Measurements from ENCODE around the gene SCAPER. TPM values are rescaled to one million over a fixed set of nuclear protein-coding genes. Genes with fewer than 3 reads are reported as not detected.

Gene SCAPER
- total RNA-seq, 1 experiment from 2014 or later, result 15.3 TPM

DNA sequence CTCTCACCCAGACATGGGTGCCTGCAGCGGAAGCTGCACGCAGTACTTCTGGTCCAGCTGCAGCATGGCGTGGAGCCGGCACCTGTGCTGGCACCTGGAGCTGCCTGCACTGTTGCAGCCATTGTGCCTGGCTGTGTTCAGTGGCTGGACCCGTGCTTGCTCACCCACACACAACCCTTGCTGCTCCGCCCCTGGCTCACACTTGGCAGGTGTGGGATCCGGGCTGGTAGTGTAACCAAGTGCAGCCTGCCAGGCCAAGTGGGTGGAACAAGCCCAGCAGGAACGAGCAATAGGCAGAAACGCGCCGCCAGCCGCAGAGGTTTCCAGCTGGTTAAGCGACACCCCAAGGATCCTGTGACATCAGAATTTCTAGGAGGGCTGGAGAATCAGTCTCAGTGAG is 11.2 kb upstream of the SCAPER start:
- ChIA-PET POLR2A (no interaction called here), CTCF (no interaction called here)
- ATAC-seq (no peak), DNase-seq (ENCODE audit: low read depth, low spot score) (no peak)
- no TSS peak for BruUV-seq (replicated peaks)
- TF ChIP-seq, protein P1, sequence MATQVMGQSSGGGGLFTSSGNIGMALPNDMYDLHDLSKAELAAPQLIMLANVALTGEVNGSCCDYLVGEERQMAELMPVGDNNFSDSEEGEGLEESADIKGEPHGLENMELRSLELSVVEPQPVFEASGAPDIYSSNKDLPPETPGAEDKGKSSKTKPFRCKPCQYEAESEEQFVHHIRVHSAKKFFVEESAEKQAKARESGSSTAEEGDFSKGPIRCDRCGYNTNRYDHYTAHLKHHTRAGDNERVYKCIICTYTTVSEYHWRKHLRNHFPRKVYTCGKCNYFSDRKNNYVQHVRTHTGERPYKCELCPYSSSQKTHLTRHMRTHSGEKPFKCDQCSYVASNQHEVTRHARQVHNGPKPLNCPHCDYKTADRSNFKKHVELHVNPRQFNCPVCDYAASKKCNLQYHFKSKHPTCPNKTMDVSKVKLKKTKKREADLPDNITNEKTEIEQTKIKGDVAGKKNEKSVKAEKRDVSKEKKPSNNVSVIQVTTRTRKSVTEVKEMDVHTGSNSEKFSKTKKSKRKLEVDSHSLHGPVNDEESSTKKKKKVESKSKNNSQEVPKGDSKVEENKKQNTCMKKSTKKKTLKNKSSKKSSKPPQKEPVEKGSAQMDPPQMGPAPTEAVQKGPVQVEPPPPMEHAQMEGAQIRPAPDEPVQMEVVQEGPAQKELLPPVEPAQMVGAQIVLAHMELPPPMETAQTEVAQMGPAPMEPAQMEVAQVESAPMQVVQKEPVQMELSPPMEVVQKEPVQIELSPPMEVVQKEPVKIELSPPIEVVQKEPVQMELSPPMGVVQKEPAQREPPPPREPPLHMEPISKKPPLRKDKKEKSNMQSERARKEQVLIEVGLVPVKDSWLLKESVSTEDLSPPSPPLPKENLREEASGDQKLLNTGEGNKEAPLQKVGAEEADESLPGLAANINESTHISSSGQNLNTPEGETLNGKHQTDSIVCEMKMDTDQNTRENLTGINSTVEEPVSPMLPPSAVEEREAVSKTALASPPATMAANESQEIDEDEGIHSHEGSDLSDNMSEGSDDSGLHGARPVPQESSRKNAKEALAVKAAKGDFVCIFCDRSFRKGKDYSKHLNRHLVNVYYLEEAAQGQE (IDR thresholded peaks at IDR 0.05; ENCODE audit: insufficient read depth in 1 of 2, low read depth in 2 of 2, low read length in 1 of 2), result no peak
- TF ChIP-seq, protein P2, sequence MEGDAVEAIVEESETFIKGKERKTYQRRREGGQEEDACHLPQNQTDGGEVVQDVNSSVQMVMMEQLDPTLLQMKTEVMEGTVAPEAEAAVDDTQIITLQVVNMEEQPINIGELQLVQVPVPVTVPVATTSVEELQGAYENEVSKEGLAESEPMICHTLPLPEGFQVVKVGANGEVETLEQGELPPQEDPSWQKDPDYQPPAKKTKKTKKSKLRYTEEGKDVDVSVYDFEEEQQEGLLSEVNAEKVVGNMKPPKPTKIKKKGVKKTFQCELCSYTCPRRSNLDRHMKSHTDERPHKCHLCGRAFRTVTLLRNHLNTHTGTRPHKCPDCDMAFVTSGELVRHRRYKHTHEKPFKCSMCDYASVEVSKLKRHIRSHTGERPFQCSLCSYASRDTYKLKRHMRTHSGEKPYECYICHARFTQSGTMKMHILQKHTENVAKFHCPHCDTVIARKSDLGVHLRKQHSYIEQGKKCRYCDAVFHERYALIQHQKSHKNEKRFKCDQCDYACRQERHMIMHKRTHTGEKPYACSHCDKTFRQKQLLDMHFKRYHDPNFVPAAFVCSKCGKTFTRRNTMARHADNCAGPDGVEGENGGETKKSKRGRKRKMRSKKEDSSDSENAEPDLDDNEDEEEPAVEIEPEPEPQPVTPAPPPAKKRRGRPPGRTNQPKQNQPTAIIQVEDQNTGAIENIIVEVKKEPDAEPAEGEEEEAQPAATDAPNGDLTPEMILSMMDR (IDR thresholded peaks at IDR 0.05), result no peak
- Histone ChIP-seq H3K4me1 (ENCODE audit: control insufficient read depth, insufficient read depth, low read length) (no peaks in the 10 kb centered on the region), H3K27me3 (ENCODE audit: control insufficient read depth, insufficient read depth, low read length) (peaks cover 10% of the 10 kb centered on the region), H3K27ac (ENCODE audit: low read length) (no peak overlapping the region), H3K4me3 (ENCODE audit: low read depth in 2 of 2, low read length in 2 of 2) (no peak overlapping the region), H3K9me3 (ENCODE audit: control insufficient read depth, insufficient read depth, low read depth, low read length) (no peaks in the 10 kb centered on the region), H3K36me3 (ENCODE audit: control insufficient read depth, insufficient read depth, low read length) (no peaks in the 10 kb centered on the region)
- in situ Hi-C loops (cut with HindIII; ENCODE audit: low pct_unique_long_range_greater_than_20kb, low sequenced_read_pairs) (no loop called here), intact Hi-C loops (cut with micrococcal nuclease; ENCODE audit: unreplicated experiment) (no loop called here)

DNA sequence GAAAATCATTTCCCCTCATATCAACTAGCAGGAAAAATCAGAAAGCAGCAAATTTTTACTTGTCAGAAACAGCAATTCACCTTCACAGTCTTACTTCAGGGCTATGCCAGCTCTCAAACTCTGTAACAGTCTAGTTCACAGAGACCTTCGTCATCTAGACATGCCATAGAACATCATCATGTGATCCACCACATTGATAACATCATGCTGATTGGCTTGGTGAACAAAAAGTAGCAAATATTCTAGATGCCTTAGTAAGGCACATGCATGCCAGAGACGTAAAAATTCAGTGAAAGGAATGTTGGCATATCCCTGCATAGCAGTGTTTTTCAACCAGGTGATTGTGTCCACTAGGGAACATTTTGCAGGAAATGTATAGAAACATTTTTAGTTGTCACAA is 8.6 kb upstream of the SCAPER start:
- H3K4me1 ChIP-seq (ENCODE audit: control insufficient read depth, insufficient read depth, low read length), result no peaks in the 10 kb centered on the region
- no TSS peak for BruUV-seq (replicated peaks)
- no peak overlapping the region for H3K27ac ChIP-seq (ENCODE audit: low read length)
- H3K4me3 ChIP-seq (ENCODE audit: low read depth in 2 of 2, low read length in 2 of 2), result no peak overlapping the region
- intact Hi-C loops (cut with micrococcal nuclease; ENCODE audit: unreplicated experiment) (no loop called here), in situ Hi-C loops (cut with HindIII; ENCODE audit: low pct_unique_long_range_greater_than_20kb, low sequenced_read_pairs) (no loop called here)
- ATAC-seq (no peak), DNase-seq (ENCODE audit: low read depth, low spot score) (no peak)
- peaks cover 10% of the 10 kb centered on the region for H3K27me3 ChIP-seq (ENCODE audit: control insufficient read depth, insufficient read depth, low read length)
- ChIA-PET CTCF (no interaction called here), POLR2A (no interaction called here)
- no peaks in the 10 kb centered on the region for H3K9me3 ChIP-seq (ENCODE audit: control insufficient read depth, insufficient read depth, low read depth, low read length)
- H3K36me3 ChIP-seq (ENCODE audit: control insufficient read depth, insufficient read depth, low read length), result no peaks in the 10 kb centered on the region
- TF ChIP-seq, protein P2 (IDR thresholded peaks at IDR 0.05), result no peak
- TF ChIP-seq TCF7L2 (IDR thresholded peaks at IDR 0.05; ENCODE audit: low read depth, low read length) (no peak), POLR2AphosphoS5 (IDR thresholded peaks at IDR 0.05; ENCODE audit: low read depth, low read length) (no peak), SIN3A (IDR thresholded peaks at IDR 0.05; ENCODE audit: borderline replicate concordance, insufficient read depth, low read depth, low read length) (no peak)
- TF ChIP-seq, protein P1 (IDR thresholded peaks at IDR 0.05; ENCODE audit: insufficient read depth in 1 of 2, low read depth in 2 of 2, low read length in 1 of 2), result no peak
